ENCODE measurements around the gene SORD.
"Not testable (repeated sequence)": the region's sequence is repeated elsewhere in the genome, so short reads cannot be mapped to it uniquely, and the experiment has no call there.

SORD gene

GRCh38 chr15:45100884-45101625 is 78.1 kb downstream of the SORD start:
- DNase-seq, result no peak

- no peak for DNase-seq
Observed at GRCh38 chr15:45101749-45102148, 78.8 kb downstream of the SORD start.

GRCh38 chr15:45102226-45102625 is 79.2 kb downstream of the SORD start:
- DNase-seq, result no peak

DNA sequence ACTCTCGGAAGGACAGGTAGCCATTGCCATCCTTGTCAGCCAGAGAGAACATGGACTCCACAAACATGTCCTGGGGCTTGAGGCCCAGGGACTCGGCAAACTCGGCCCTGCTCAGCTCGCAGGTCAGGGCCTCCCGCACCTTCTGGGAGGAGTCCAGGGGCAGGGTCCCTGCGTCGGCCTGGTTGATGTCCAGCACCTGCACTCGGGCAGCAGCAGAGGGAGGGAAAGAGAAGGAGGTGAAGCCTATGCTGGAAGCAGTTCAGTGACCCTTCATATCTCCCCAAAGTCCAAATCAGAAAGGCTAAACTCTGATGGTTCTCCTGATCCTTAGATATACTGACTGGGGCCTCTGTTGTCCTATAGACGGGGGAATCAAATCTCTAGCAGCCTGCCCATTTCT is 81.2 kb downstream of the SORD start:
- not testable (repeated sequence) for DNase-seq

GRCh38 chr15:45105586-45105985 is 82.6 kb downstream of the SORD start:
- DNase-seq, result no peak

- DNase-seq, result no peak
Observed at GRCh38 chr15:45106002-45106790, 83.2 kb downstream of the SORD start.

DNA sequence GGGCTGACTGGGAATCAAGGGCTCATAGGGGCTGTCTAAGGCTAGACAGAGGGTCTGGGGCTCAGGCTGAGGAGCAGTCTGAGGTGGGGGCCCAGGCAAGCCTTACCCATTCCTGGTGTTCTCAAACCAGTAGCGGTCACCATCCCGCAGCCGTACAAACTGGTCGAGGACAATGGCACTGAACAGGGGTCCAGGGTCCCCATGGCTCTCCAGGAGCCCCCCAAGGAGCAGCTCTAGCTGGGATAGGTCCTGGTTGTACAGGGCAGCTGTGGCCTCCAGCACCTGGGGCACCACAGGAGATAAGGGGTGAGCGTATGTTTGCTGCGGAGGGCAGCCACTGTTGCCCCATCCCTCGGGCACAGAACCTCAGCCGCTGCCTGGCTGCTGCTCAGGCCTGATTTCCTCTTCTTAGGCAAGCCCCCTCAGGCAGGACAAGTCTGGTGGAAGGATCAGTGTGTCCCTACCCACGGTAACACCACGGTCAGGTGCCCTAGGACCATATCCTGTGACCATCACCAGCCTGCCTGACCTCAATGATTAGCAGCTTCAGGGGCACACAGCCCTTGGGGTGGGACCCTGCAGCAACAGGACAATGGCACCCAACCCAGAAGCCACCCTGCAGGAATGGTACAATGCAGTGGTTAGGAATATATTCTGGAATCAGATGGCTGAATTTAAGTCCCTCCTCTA is 85.1 kb downstream of the SORD start:
- DNase-seq, result no peak

DNA sequence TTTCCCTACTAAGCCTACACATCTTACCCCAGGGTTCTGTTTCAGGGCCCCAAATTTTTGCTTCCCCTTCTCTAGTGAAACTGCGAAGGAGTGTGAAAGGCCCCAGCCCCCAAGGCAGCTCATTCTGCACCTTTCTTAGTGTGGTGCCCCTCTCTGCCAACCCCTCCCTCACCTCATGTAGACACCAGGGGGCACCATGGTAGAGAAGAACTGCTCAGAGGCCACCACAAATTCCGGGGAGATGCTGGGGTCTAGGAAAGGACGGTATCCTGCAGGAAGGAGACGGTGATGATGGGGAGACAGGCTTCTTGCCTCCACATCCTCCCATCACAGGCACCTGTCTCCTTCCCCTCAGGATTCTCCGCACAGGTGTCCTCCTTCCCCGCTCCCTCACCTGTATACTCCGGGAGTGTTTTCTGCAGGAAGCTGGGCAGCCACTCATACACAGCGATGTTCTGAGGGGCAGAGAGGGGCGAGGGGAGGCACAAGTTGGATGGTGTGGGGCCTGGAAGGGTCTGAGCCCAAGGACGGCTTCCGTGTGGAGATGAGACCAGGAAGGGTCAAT is 87.3 kb downstream of the SORD start:
- DNase-seq, result no peak

GRCh38 chr15:45111390-45112142 is 88.6 kb downstream of the SORD start:
- DNase-seq, result no peak

DNA sequence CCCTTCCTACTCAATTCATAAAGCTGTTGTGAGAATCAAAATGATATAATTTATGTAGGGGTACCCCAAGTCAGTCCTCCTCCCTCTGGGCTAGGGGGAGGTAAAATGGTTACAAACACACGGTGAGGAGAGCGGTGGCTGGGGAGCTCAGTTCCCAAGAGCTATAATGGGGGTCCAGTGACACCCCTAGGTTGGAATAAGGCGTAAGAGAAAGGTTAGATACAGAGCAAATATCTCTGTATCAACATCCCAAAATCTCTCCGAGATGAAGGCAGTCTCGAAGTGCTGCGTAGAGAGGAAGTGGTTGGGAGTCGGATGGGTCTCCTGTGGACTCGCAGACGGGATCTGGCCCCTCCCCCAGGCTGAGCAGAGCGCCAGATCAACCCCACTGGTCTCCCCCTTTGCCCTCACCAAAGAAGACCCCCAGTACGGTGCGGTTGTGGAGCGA is 89.2 kb downstream of the SORD start:
- DNase-seq, result no peak

- DNase-seq, result no peak
Observed at GRCh38 chr15:45112591-45113379, 89.8 kb downstream of the SORD start.

DNA sequence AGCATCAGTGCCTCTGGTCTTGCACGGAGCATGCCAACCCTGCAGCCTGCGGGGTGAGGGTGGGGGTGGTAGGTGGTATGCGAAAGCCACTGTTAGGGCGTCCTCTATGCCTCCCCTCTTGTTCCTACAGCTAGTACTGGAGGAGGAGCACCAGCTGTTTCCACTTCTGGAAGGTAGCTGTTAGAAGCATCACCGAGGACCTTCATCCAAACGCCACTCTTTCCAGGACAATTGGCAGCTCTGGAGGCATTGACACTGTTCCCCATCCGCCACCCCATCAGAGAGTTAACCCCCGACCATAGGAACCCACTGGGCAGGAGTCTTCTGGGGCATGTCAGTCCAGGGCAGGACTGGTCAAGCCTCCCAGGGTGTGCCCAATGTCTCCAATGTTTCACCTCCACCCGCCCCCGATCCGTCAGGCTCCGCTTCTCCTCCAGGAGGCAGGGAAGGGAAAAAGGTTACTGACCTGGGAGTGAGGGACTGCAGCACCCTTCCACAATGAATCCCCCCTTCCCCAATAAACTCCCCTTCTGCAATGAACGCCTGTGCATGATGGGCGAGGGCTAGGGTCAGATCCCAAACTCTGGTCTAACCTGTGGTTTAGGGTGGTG is 90.5 kb downstream of the SORD start:
- DNase-seq, result no peak

GRCh38 chr15:45114076-45114750 is 91.2 kb downstream of the SORD start, which contains the start of the genes DUOX2 and DUOXA2:
TSS of gene DUOX2 (minus strand) at chr15:45114172. CDS start at chr15:45113411, 761 bp downstream.
TSS of gene DUOXA2 (plus strand) at chr15:45114326. CDS start at chr15:45114606, 280 bp downstream.
- no peak for DNase-seq

DNA sequence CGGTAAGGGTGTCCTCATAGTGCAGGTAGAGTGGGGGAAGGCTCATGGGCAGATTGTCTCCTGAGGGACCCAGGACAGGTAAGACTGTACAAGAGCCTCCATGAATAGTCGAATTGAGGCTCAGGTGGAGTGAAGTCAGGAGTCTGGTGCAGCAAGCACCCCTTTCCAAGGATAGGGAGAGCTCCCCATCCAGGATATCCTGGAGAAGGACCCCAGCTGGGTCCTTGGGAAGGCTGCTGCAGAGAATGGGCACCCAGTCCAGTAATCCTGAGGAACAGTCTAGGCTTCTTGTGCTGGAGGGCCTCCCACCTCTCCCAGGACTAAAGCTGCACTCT is 91.7 kb downstream of the SORD start:
- no peak for DNase-seq

GRCh38 chr15:45115312-45115820 is 92.4 kb downstream of the SORD start:
- no peak for DNase-seq

GRCh38 chr15:45116006-45116481 is 93.0 kb downstream of the SORD start:
- DNase-seq, result no peak

DNA sequence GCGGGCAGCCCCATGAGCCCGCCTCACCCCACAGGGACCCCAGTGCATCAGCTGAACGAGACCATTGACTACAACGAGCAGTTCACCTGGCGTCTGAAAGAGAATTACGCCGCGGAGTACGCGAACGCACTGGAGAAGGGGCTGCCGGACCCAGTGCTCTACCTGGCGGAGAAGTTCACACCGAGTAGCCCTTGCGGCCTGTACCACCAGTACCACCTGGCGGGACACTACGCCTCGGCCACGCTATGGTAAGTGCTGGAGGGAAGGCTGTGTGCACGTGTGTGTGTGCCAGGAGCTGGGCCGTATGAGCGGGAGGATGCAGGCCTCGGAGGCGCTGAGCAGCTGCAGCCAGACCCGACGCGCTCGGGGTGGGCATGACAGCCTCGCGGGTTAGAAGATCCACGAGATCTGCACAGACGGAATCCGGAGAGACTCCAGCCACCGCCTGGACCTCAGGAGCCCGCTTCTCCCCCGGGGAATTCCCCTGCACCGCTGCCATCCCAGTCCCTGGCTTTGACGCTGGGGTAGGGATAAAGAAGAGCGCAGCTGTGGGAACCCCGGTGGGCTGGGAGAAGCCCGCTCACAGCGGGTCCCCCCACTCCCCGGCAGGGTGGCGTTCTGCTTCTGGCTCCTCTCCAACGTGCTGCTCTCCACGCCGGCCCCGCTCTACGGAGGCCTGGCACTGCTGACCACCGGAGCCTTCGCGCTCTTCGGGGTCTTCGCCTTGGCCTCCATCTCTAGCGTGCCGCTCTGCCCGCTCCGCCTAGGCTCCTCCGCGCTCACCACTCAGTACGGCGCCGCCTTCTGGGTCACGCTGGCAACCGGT is 93.7 kb downstream of the SORD start:
- no peak for DNase-seq

DNA sequence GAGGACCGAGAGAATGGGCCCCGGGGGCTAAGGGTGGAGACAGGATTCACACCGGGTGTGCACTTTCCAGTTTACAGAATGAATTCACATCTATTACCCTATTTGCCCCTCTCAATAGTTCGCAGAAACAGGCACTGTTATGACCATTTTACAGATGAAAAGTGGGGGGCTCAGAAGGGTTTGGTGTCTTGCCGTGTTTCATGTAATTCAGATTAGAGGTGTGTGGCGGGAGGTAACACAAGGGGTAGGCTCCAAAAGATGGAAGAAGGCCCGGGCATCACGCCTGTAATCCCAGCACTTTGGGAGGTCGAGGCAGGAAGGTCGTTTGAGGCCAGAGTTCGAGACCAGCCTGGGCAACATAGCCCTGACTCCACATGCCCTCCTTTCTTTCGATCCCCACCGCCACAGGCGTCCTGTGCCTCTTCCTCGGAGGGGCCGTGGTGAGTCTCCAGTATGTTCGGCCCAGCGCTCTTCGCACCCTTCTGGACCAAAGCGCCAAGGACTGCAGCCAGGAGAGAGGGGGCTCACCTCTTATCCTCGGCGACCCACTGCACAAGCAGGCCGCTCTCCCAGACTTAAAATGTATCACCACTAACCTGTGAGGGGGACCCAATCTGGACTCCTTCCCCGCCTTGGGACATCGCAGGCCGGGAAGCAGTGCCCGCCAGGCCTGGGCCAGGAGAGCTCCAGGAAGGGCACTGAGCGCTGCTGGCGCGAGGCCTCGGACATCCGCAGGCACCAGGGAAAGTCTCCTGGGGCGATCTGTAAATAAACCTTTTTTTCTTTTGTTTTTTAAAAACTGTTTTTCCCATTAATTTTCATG is 94.5 kb downstream of the SORD start:
- DNase-seq, result no peak

Measured in GDM1 (cell line).